Naive thymus-derived CD8-positive, alpha-beta T cell (primary cell): ENCODE data around the gene LRRC71. TPM values are rescaled to one million over a fixed set of nuclear protein-coding genes. Genes with fewer than 3 reads are reported as not detected.

Experiments used
- ATAC-seq, 2 donors: fragments of 150-1000 bp; cut with Tn5 transposase in 1 of 2; sonication (Bioruptor Pico), chemical (Tn5 transposase) in 1 of 2; 1 replicate in 1 of 2; 2 replicates in 1 of 2; pipeline ENCODE4 v1.10.0; 2021; ENCODE audit warnings: mild to moderate bottlenecking in 2 of 2, moderate library complexity in 2 of 2
- POLR2A ChIA-PET: fragments of 350-600 bp; sonication (Branson Sonifier 250); formaldehyde crosslinking; loops from one replicate; lab custom pipeline; 2021; ENCODE audit warnings: antibody characterized with exemption; lab: Charles Lee
- DNase-seq, 10 donors: peaks; one replicate each; pipeline versions ENCODE4 v3.0.0 to v3.0.0-alpha.2; 2020 to 2022
- H3K27ac Mint-ChIP-seq, 10 donors: one replicate each; pipeline ENCODE4 v1.8.0; 2020 to 2022; ENCODE audit warnings: mild to moderate bottlenecking in 10 of 10, mixed read lengths in 10 of 10, moderate library complexity in 4 of 10, inconsistent platforms in 1 of 10
- H3K27me3 Mint-ChIP-seq, 5 donors: one replicate each; pipeline ENCODE4 v1.8.0; 2021 to 2022; ENCODE audit warnings: mixed read lengths in 5 of 5
- H3K36me3 Mint-ChIP-seq, 3 donors: one replicate each; pipeline ENCODE4 v1.8.0; 2020 to 2022; ENCODE audit warnings: mixed read lengths in 3 of 3, mild to moderate bottlenecking in 2 of 3, inconsistent platforms in 1 of 3
- H3K4me1 Mint-ChIP-seq, 4 donors: one replicate each; pipeline ENCODE4 v1.8.0; 2021 to 2022; ENCODE audit warnings: mixed read lengths in 4 of 4
- H3K4me3 Mint-ChIP-seq, 10 donors: one replicate each; pipeline ENCODE4 v1.8.0; 2020 to 2022; ENCODE audit warnings: mild to moderate bottlenecking in 10 of 10, mixed read lengths in 10 of 10, moderate library complexity in 6 of 10, inconsistent platforms in 1 of 10
- H3K9me3 Mint-ChIP-seq, 9 donors: one replicate each; pipeline ENCODE4 v1.8.0; 2020 to 2022; ENCODE audit warnings: mixed read lengths in 9 of 9, mild to moderate bottlenecking in 3 of 9, inconsistent platforms in 1 of 9, moderate library complexity in 1 of 9
- polyA plus RNA-seq, 3 donors: library from polyadenylated mRNA; unstranded; fragments of 300-500 nt; fragmentation: Illumina TruSeq; gene quantifications; one replicate each; pipeline ENCODE4 v1.2.3, GENCODE V29; 2021
- total RNA-seq, 8 experiments: library from RNA in 2 of 8; stranded (reverse) in 2 of 8; gene quantifications; one replicate each; pipeline ENCODE4 v1.2.3 and lab custom pipeline; 2021 to 2026

Gene LRRC71
- total and polyA plus RNA-seq, 5 experiments from 2014 or later, result not detected

DNA sequence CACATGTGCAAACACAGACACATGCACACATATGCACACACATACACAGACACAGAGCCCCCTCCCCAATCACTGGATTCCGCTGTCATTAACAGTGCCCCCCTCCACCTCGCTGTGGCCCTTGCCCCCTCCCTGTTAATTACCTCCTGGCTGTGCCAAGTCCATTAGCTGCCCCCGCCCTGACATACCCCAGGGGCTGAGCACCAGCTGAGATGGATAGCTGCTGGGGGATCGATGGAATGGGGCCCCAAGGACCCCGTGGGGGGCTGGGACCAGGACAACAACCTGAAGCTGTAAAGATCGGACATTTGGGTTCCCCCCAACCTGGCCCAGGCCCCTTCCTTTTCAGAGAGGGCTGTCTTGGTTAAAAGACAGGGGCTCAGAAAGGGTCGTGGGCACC, 36.5 kb upstream of the LRRC71 start:
- peaks cover 0 to 3% (median 0%) of the 10 kb centered on the region in 4 donors for H3K4me1 Mint-ChIP-seq
- H3K27me3 Mint-ChIP-seq, result peaks cover 8 to 75% (median 37%) of the 10 kb centered on the region in 5 donors
- POLR2A ChIA-PET, result interaction anchor here (0.5 to 1.0 kb wide), 2 partner anchors 31 to 257 kb away, joined by 4 to 5 read pairs; no protein-coding TSS in a partner anchor
- no peaks in the 10 kb centered on the region for H3K36me3 Mint-ChIP-seq
- no peak overlapping the region for H3K27ac Mint-ChIP-seq
- ATAC-seq (no peak), DNase-seq (no peak)
- no peak overlapping the region for H3K4me3 Mint-ChIP-seq
- no peaks in the 10 kb centered on the region for H3K9me3 Mint-ChIP-seq

DNA sequence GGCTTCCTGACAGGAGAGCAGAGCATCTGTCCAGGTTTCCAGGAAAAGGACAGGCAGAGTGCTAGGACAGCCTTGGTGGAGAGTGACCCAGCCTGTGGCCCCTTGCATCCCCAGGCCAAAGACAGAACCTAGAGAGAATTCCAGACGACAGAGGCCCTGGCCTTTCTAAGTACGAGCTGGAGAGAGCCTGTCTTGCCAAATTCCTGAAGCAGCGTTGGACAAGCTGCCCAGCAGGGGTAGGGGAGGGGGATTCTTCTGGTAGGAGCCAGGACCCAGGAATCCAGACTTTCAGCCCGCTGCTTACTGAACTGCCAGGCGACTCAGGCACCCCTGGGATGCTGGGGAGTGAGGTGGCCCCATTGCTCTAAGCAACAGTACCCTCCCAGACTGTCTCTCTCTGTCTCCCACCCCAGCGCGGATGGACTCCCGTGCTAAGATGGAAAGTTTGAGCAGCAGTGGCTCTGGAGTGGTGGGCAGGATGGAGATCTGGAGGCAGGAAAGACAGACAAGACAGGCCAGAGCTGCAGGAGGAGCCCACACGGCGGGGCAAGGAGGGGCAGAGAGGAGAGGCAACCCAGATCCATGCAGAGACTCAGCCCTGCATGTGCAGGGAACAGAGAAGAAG, 35.8 kb upstream of the LRRC71 start:
- no peak overlapping the region for H3K27ac Mint-ChIP-seq
- H3K4me1 Mint-ChIP-seq, result peaks cover 0 to 3% (median 0%) of the 10 kb centered on the region in 4 donors
- peaks cover 12 to 83% (median 42%) of the 10 kb centered on the region in 5 donors for H3K27me3 Mint-ChIP-seq
- ATAC-seq (no peak), DNase-seq (no peak)
- POLR2A ChIA-PET, result interaction anchor here (1.0 kb wide), 1 partner anchor 32 kb away, joined by 4 read pairs; no protein-coding TSS in a partner anchor
- no peak overlapping the region for H3K4me3 Mint-ChIP-seq
- no peaks in the 10 kb centered on the region for H3K9me3 Mint-ChIP-seq
- no peaks in the 10 kb centered on the region for H3K36me3 Mint-ChIP-seq

DNA sequence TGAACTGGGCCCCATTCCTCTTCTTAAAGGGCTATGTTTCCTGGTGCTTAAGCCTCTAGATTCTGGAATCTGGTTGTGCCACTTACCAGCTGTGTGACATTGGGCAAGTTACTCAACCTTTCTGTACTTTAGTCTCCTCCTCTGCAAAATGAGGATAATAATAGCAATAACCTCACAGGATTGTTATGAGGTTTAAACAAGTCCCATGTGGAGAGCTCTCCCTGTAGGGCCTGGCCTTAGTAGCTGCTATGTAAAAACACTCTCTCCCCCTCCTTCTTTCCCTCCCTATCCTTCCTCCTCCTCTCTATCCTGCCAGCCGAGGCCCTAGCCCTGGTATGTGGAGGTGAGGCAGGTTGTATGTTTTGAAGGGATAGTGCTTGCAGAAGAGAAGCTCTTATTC, 35.1 kb upstream of the LRRC71 start:
- Mint-ChIP-seq H3K4me1 (peaks cover 0 to 4% (median 3%) of the 10 kb centered on the region in 4 donors), H3K9me3 (no peaks in the 10 kb centered on the region), H3K4me3 (no peak overlapping the region), H3K27me3 (peaks cover 13 to 87% (median 44%) of the 10 kb centered on the region in 5 donors), H3K27ac (peak overlapping the region in 1 of 10 donors; percentile 85), H3K36me3 (no peaks in the 10 kb centered on the region)
- ATAC-seq, result no peak
- POLR2A ChIA-PET, result no interaction called here
- no peak for DNase-seq

DNA sequence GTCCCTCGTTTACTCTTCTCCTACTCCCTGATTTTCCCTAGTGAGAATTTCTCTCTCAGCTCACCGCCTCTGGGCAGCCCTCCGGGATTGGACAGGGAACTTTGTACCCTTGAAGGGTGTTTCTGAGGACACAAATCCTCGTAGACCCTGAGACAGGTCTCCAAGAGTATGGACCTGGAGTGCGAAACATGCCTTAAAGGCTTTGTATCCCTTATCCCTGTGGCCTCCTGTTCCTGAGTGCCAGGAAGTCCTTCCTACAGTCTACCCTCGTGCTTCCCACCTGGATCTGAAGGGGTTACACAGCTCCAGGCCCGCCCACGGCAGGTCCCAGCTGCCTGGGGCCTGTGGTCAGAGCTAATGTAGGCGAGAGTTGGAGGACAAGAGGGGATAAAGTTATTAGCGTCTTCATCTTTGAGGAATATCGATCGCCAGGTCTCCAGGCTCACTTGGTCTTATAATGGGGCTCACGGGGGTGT, 34.5 kb upstream of the LRRC71 start:
- Mint-ChIP-seq H3K4me3 (no peak overlapping the region), H3K4me1 (peaks cover 0 to 6% (median 3%) of the 10 kb centered on the region in 4 donors), H3K27me3 (peaks cover 17 to 87% (median 46%) of the 10 kb centered on the region in 5 donors), H3K27ac (peak overlapping the region in 2 of 10 donors; percentile 39 to 63), H3K36me3 (no peaks in the 10 kb centered on the region), H3K9me3 (no peaks in the 10 kb centered on the region)
- DNase-seq (no peak), ATAC-seq (no peak)
- POLR2A ChIA-PET, result no interaction called here

DNA sequence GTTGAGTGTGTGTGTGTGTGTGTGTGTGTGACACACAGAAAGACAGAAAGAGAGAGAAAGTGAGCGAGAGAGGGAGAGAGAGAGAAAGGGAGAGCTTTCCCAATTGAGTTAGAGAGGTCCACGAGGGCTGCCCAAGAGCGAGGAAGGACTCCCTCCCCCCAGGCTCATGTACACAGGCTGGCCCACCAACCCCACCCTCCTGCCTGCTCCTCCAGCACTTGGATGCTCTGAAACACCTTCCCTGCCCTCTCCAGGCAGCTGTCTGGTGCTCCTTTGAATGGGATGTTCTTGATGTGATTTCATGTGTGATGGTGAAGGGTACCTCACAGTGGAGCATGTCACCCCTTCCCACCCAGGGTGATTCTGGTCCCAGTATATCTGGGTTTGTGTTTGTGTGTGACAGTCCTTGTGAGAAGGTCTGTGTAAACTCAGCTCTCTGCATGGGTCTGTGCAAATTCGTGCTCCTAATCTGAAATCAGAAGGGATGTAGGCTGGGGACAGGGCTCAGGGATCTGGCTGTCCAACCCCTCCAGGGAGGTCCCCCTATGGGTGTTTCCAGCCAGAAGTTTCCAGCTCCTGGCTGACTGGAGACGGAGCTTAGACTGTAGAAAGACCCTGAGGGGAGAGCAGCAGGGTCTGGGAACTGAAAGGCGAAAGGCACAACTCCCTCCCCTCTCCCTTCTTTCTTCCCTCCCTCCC, 33.7 kb upstream of the LRRC71 start:
- H3K36me3 Mint-ChIP-seq, result no peaks in the 10 kb centered on the region
- peak overlapping the region in 3 of 10 donors; percentile 27 to 63 (median 39) for H3K27ac Mint-ChIP-seq
- POLR2A ChIA-PET, result no interaction called here
- DNase-seq (no peak), ATAC-seq (no peak)
- H3K27me3 Mint-ChIP-seq, result peaks cover 21 to 87% (median 49%) of the 10 kb centered on the region in 5 donors
- peaks cover 0 to 6% (median 3%) of the 10 kb centered on the region in 4 donors for H3K4me1 Mint-ChIP-seq
- no peaks in the 10 kb centered on the region for H3K9me3 Mint-ChIP-seq
- no peak overlapping the region for H3K4me3 Mint-ChIP-seq

DNA sequence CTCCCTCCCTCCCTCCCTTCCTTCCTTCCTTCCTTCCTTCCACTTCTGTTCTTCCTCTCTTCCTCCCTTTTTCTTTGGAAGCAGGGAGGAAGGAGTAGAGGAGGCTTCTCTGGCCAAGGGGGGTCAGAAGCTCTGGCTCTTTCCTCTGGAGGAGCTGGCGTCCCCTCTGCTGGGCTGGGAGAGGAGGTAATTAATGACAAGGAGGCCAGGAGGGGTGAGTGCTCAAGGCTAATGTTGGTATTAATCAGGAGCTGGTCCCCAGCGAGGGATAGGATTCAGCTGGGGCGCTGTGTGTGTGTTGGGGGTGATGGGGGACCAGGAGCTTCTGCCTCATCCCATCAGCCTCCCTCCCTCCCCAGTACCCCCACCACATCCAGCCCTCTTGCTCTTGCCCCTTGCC, 33.1 kb upstream of the LRRC71 start:
- Mint-ChIP-seq H3K27me3 (peaks cover 22 to 84% (median 45%) of the 10 kb centered on the region in 5 donors), H3K27ac (no peak overlapping the region), H3K4me1 (peaks cover 3 to 6% (median 5%) of the 10 kb centered on the region in 4 donors), H3K9me3 (no peaks in the 10 kb centered on the region), H3K36me3 (no peaks in the 10 kb centered on the region), H3K4me3 (no peak overlapping the region)
- no peak for ATAC-seq
- DNase-seq, result no peak
- POLR2A ChIA-PET, result interaction anchor here (0.5 kb wide), 1 partner anchor 80 kb away, joined by 4 read pairs; no protein-coding TSS in a partner anchor

DNA sequence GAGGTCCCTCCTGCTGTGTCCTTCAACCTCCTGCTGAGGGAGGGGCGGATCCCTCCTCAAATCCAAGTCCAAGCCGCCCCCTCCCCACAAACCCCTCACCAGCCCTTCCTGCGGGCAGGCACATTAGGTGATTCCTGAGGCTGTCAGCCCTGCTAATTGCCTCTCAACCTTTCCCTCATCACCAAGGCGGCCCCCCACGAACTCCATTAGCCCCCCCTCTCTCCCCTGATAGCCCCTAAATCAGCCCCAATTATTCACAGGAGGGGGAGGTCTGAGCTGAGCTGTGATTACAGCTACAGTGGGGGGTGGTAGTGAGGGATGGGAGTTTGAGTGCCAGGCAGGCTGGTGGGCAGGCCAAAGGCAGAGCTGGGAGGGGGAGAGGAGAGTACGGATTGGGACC, 32.7 kb upstream of the LRRC71 start:
- POLR2A ChIA-PET, result interaction anchor here (0.5 kb wide), 1 partner anchor 80 kb away, joined by 4 read pairs; no protein-coding TSS in a partner anchor
- H3K4me3 Mint-ChIP-seq, result no peak overlapping the region
- no peak for DNase-seq
- no peak overlapping the region for H3K27ac Mint-ChIP-seq
- no peak for ATAC-seq
- peaks cover 22 to 80% (median 45%) of the 10 kb centered on the region in 5 donors for H3K27me3 Mint-ChIP-seq
- no peaks in the 10 kb centered on the region for H3K36me3 Mint-ChIP-seq
- H3K9me3 Mint-ChIP-seq, result no peaks in the 10 kb centered on the region
- peaks cover 3 to 8% (median 6%) of the 10 kb centered on the region in 4 donors for H3K4me1 Mint-ChIP-seq

DNA sequence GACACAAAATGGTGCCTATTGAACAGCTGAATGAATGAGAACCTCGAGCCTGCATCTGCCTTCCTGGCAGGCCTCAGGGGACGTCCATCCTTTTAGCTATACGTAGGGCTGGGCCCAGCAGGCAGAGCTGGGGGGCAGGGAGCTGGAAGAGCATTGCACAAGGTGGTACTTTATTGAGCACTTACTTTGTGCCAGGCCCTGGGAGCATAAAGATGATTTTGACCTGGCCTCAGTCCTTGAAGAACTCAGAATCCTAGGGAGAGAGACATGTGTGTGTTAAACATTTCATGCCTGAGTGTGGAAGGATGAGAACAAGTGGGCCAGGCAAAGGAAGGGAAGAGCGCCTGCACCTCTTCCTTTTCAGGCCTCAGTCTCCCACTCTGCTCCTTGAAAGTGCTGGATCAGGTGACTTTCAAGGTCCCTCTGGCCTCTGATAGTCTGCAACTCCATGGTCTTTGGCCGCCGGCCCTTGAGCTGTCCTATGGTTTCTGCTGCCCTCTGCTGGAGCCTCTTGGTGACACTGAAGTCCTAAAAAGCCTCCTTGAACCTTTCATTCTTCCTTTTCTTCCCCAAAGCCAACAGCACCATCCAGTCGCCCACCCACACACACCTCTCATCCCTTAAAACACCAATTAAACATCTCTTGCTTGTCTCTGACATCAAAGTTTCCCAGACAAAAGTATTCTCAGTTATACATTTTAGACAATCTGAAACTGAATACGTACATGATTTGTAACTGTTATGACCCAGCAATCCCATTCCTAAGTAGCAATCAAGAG, 30.4 kb upstream of the LRRC71 start:
- H3K27me3 Mint-ChIP-seq, result peaks cover 22 to 64% (median 39%) of the 10 kb centered on the region in 5 donors
- H3K27ac Mint-ChIP-seq, result peak overlapping the region in 2 of 10 donors; percentile 10 to 79
- peak in 7 of 10 donors; percentile 12 to 54 (median 37) for DNase-seq
- H3K4me3 Mint-ChIP-seq, result no peak overlapping the region
- H3K36me3 Mint-ChIP-seq, result no peaks in the 10 kb centered on the region
- H3K9me3 Mint-ChIP-seq, result no peaks in the 10 kb centered on the region
- peaks cover 0 to 19% (median 10%) of the 10 kb centered on the region in 4 donors for H3K4me1 Mint-ChIP-seq
- POLR2A ChIA-PET, result no interaction called here
- ATAC-seq, result no peak

DNA sequence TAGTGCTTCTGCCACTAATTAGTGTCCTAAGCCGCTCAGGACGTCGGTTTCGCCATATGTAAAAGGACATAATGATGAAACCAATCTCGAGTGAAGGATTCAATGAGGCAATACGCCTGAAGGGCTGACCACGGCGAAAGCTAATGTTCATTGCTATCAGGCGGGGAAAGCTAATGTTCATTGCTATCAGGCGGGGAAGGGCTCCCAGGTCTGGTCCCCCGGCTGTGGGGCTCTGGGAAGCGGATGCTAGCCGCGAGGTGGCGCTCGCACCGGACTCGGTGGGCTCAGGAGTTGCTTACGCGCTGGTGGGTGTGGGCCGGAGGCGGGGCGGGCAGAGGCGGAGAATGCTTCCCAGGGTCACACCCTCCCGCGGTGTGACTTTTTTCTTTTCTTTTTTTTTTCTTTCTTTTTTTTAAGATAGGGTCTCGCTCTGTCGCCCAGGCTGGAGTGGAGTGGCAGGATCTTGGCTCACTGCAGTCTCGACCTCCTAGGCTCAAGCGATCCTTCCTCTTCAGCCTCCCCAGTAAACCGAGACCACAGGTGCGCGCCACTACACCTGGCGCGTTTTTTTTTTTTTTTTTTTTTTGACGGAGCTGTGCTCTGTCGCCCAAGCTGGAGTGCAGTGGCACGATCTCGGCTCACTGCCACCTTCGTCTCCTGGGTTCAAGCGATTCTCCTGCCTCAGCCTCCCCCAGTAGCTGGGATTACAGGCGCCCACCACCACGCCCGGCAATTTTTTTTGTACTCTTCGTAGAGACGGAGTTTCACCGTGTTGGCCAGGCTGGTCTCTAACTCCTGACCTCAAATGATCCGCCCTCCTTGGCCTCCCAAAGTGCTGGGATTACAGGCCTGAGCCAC, 28.0 kb upstream of the LRRC71 start:
- ATAC-seq (peak; percentile 97), DNase-seq (peak; percentile 70 to 90 (median 82))
- peaks cover 23 to 67% (median 41%) of the 10 kb centered on the region in 5 donors for H3K27me3 Mint-ChIP-seq
- POLR2A ChIA-PET, result interaction anchor here (0.6 to 0.7 kb wide), 2 partner anchors 136 to 151 kb away, joined by 4 to 5 read pairs; partner anchors contain the start of gene MRPL24
- peaks cover 0 to 19% (median 11%) of the 10 kb centered on the region in 4 donors for H3K4me1 Mint-ChIP-seq
- peak overlapping the region; percentile 63 to 83 (median 72) for H3K4me3 Mint-ChIP-seq
- peak overlapping the region in 2 of 10 donors; percentile 9 to 37 for H3K27ac Mint-ChIP-seq
- H3K9me3 Mint-ChIP-seq, result no peaks in the 10 kb centered on the region
- H3K36me3 Mint-ChIP-seq, result no peaks in the 10 kb centered on the region

DNA sequence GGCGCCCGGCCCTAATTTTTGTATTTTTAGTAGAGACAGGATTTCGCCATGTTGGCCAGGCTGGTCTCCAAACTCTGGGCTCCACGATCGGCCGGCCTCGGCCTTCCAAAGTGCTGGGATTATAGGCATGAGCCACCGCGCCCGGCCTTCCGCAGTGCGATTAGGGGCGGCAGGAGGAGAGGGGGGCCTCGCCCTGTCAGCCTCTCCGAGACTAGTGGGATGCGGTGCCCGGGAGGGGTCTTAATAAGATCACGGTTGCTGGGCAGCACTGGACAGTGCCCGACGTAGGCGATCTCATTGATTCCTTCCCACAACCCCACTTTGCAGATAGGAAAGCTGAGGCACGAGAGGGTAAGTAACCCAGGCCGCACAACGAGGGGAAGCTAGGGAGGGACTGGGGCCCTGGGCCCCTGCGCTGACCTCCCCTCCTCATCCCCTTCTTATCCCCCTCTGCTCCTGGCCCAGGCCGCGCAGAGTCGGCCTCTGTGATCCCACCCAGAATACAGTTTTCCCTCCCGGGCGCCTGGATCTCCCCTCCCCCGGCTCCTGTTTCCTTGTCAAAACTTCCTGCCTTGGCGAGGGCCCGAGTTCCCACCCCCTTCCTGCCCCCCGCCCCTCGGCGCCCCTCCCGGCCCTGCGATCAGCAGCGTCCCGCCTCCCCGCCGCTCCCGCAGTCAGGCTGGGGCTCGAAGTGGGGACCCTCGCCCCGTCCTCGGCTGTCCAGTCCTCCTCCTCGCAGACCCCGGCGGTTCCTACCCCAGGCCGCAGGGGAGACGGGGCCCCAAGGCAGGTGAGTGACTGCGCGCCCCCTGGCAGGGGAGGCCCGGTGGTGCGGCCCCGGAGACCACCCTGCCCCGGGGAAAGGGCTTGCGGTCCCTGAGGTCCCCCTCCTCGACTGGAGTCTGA, 27.1 kb upstream of the LRRC71 start, which contains the start of gene PEAR1:
Gene PEAR1, plus strand, starts transcription at position 671 of the 906 bp plus-strand sequence. CDS start 10,209 bp downstream, outside the sequence.
- Mint-ChIP-seq H3K27me3 (peaks cover 23 to 74% (median 41%) of the 10 kb centered on the region in 5 donors), H3K36me3 (no peaks in the 10 kb centered on the region), H3K27ac (peak within 1 kb of the TSS in 2 of 10 donors; percentile 22 to 35), H3K9me3 (no peaks in the 10 kb centered on the region), H3K4me1 (peaks cover under 1 to 20% (median 17%) of the 10 kb centered on the region in 4 donors), H3K4me3 (peak within 1 kb of the TSS; percentile 63 to 83 (median 72))
- POLR2A ChIA-PET, result interaction anchor here (0.5 to 0.7 kb wide), 3 partner anchors 136 to 152 kb away, joined by 4 to 5 read pairs (median 5); partner anchors contain the start of gene MRPL24
- DNase-seq, result peak in 1 of 10 donors; percentile 7
- no peak for ATAC-seq
